ENCODE results near the gene PLXNB3.

DNA sequence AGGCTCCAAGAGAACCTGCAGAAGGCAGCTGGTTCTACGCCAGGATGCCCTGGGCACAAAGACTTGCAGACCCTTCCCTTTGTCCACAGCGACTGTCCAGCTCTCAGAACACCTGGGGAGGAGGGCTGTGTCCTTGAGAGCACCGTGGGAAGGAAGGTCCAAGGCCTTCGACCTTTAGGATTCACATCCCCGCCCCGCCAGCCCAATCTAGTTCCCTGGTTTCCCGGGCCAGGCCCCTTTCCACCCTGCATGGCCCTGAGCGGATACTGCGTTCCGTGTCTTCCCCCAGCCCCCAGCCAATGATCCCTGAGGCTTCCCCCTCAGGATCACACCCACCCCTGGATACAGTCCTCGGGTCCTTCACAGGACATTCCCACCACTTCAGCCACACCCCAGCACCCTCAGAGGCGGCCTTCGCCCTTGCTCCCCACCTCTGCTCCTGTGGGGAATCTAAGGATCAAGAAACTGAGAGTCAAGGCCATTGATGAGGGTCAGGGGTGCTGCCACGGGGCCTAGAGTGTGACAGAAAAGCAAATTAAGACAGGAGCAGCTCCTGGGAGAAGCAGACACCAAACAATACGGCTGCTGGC, 30.3 kb upstream of the PLXNB3 start:
- TF ChIP-seq, protein P1, sequence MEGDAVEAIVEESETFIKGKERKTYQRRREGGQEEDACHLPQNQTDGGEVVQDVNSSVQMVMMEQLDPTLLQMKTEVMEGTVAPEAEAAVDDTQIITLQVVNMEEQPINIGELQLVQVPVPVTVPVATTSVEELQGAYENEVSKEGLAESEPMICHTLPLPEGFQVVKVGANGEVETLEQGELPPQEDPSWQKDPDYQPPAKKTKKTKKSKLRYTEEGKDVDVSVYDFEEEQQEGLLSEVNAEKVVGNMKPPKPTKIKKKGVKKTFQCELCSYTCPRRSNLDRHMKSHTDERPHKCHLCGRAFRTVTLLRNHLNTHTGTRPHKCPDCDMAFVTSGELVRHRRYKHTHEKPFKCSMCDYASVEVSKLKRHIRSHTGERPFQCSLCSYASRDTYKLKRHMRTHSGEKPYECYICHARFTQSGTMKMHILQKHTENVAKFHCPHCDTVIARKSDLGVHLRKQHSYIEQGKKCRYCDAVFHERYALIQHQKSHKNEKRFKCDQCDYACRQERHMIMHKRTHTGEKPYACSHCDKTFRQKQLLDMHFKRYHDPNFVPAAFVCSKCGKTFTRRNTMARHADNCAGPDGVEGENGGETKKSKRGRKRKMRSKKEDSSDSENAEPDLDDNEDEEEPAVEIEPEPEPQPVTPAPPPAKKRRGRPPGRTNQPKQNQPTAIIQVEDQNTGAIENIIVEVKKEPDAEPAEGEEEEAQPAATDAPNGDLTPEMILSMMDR (IDR thresholded peaks at IDR 0.05), result no peak
- TF ChIP-seq EZH2 (IDR thresholded peaks at IDR 0.05; ENCODE audit: borderline replicate concordance, insufficient read depth, low read depth, low read length, poor library complexity, severe bottlenecking), result no peak

All from B cell (primary cell).